ENCODE results near the gene CCDC24.

GRCh38 chr1:44036409-44037139 lies 45.2 kb downstream of the CCDC24 start:
- TF ChIP-seq CTCF (IDR thresholded peaks at IDR 0.05), result peak; percentile 40 to 75 (median 55)
- TF ChIP-seq POLR2A (IDR thresholded peaks at IDR 0.05), result no peak
- TF ChIP-seq POLR2AphosphoS5 (IDR thresholded peaks at IDR 0.05; ENCODE audit: insufficient read depth in 1 of 2, low read depth in 1 of 2), result peak in 1 of 2 donors; percentile 54
